HCT116 (cell line): Measurements from ENCODE around the gene HYI. TPM values are rescaled to one million over a fixed set of nuclear protein-coding genes. Genes with fewer than 3 reads are reported as not detected.

ENCODE experiments used
- ATAC-seq: fragments of 200-7000 bp; cut with Tn5 transposase; 2 replicates; pipeline ENCODE4 v1.9.1; 2020; ENCODE audit warnings: mild to moderate bottlenecking, moderate library complexity
- BruUV-seq: library from RNA; stranded (reverse); fragments of 400-500 nt; replicated peaks from 2 replicates; lab custom pipeline; 2021; lab: Mats Ljungman, UMichigan
- CTCF ChIA-PET: fragments of 300-600 bp; sonication (Branson Sonifier 250); formaldehyde crosslinking; loops from one replicate; lab custom pipeline; 2021; ENCODE audit warnings: antibody characterized with exemption; lab: Charles Lee
- POLR2A ChIA-PET: fragments of 300-600, 350-600 bp; sonication (Branson Sonifier 250); formaldehyde crosslinking; loops from one replicate; lab custom pipeline; 2021; ENCODE audit warnings: antibody characterized with exemption; lab: Charles Lee
- RAD21 ChIA-PET, 2 experiments: fragments of 300-600 bp; sonication (Branson Sonifier 250); formaldehyde crosslinking; loops; one replicate each; lab custom pipeline; 2023; ENCODE audit warnings: low total read pairs in 2 of 2; ENCODE audit not compliant: uncharacterized antibody in 2 of 2, unreplicated experiment in 2 of 2, low non-redundant PET in 1 of 2; lab: Charles Lee
- DNase-seq: peaks from one replicate; pipeline ENCODE4 v3.0.0-alpha.2; 2010; ENCODE audit warnings: low read depth, low spot score
- H2AFZ ChIP-seq: fragments of 200-600 bp; shearing (Covaris generic), sonication (generic); 2 replicates; pipeline ENCODE4 v1.6.1; 2017; ENCODE audit warnings: low read depth, mixed run types, mixed read lengths, antibody characterized with exemption, low read length; ENCODE audit not compliant: poor library complexity, severe bottlenecking
- H3K27ac ChIP-seq: 2 replicates; pipeline ENCODE4 v1.5.1; 2012; ENCODE audit warnings: low read depth, low read length
- H3K27me3 ChIP-seq: fragments of 200-600 bp; sonication (generic); 2 replicates; pipeline ENCODE4 v1.6.1; 2016; ENCODE audit warnings: mixed run types, low read length, mixed read lengths; ENCODE audit not compliant: insufficient read depth
- H3K36me3 ChIP-seq, 2 experiments: fragments of 200-500 bp in 1 of 2; fragments of 200-600 bp in 1 of 2; sonication (Bioruptor generic) in 1 of 2; sonication (generic) in 1 of 2; 2 replicates each; pipeline versions ENCODE4 v1.5.1 to v1.6.1; 2014 to 2016; ENCODE audit warnings: low read length in 2 of 2, inconsistent platforms in 1 of 2, mixed read lengths in 1 of 2, mixed run types in 1 of 2; ENCODE audit not compliant: insufficient read depth in 2 of 2, control insufficient read depth in 1 of 2
- H3K4me1 ChIP-seq, 2 experiments: fragments of 200-600 bp in 1 of 2; sonication (generic) in 1 of 2; 2 replicates each; pipeline versions ENCODE4 v1.5.1 to v1.6.1; 2012 to 2017; ENCODE audit warnings: low read length in 2 of 2, inconsistent platforms in 1 of 2, mild to moderate bottlenecking in 1 of 2, mixed read lengths in 1 of 2, mixed run types in 1 of 2, moderate library complexity in 1 of 2; ENCODE audit not compliant: insufficient read depth in 2 of 2, control insufficient read depth in 1 of 2
- H3K4me2 ChIP-seq: fragments of 200-600 bp; sonication (generic); 2 replicates; pipeline ENCODE4 v1.6.1; 2017; ENCODE audit warnings: mixed run types, low read length, mixed read lengths
- H3K4me3 ChIP-seq, 2 experiments: fragments of 200-600 bp in 1 of 2; sonication (generic) in 1 of 2; replicated peaks in 1 of 2; 2 replicates each; pipeline ENCODE4 v1.5.1; 2011 to 2016; ENCODE audit warnings: low read length in 2 of 2, control low read depth in 1 of 2, low read depth in 1 of 2, mild to moderate bottlenecking in 1 of 2, mixed read lengths in 1 of 2, mixed run types in 1 of 2
- H3K79me2 ChIP-seq: fragments of 200-600 bp; sonication (generic); 2 replicates; pipeline ENCODE4 v1.6.1; 2017; ENCODE audit warnings: mild to moderate bottlenecking, mixed run types, low read length, moderate library complexity, mixed read lengths; ENCODE audit not compliant: insufficient read depth
- H3K9ac ChIP-seq: fragments of 200-600 bp; sonication (generic); 2 replicates; pipeline ENCODE4 v1.6.1; 2016; ENCODE audit warnings: low read length, mixed read lengths
- H3K9me2 ChIP-seq: fragments of 200-600 bp; sonication (generic), shearing (Covaris generic); 2 replicates; pipeline ENCODE4 v1.6.1; 2017; ENCODE audit warnings: mixed run types, mild to moderate bottlenecking, moderate library complexity; ENCODE audit not compliant: insufficient read depth
- H3K9me3 ChIP-seq, 2 experiments: fragments of 200-500 bp in 1 of 2; fragments of 200-600 bp in 1 of 2; sonication (Bioruptor generic) in 1 of 2; sonication (generic) in 1 of 2; 2 replicates each; pipeline ENCODE4 v1.6.1; 2014 to 2017; ENCODE audit warnings: low read length in 2 of 2, mixed read lengths in 2 of 2, inconsistent platforms in 1 of 2, low read depth in 1 of 2, mild to moderate bottlenecking in 1 of 2, mixed run types in 1 of 2, moderate library complexity in 1 of 2; ENCODE audit not compliant: control insufficient read depth in 1 of 2, insufficient read depth in 1 of 2
- H4K20me1 ChIP-seq: fragments of 200-600 bp; sonication (generic), shearing (Covaris generic); 2 replicates; pipeline ENCODE4 v1.6.1; 2017; ENCODE audit warnings: mixed run types, mild to moderate bottlenecking, moderate library complexity; ENCODE audit not compliant: insufficient read depth
- CBX3 ChIP-seq: IDR thresholded peaks from 2 replicates; pipeline ENCODE4 v1.6.1; 2012; ENCODE audit warnings: low read depth
- CEBPB ChIP-seq: IDR thresholded peaks from 2 replicates; pipeline ENCODE4 v1.6.1; 2012; ENCODE audit warnings: low read depth
- EGR1 ChIP-seq: IDR thresholded peaks from 2 replicates; pipeline ENCODE4 v1.6.1; 2012; ENCODE audit warnings: low read depth
- ELF1 ChIP-seq: IDR thresholded peaks from 2 replicates; pipeline ENCODE4 v1.6.1; 2012; ENCODE audit warnings: low read depth, borderline replicate concordance
- EZH2phosphoT487 ChIP-seq: fragments of 200-600 bp; IDR thresholded peaks from 2 replicates; pipeline ENCODE4 v1.6.1; 2018; ENCODE audit warnings: antibody characterized with exemption, borderline replicate concordance
- FOSL1 ChIP-seq: IDR thresholded peaks from 2 replicates; pipeline ENCODE4 v1.6.1; 2012; ENCODE audit warnings: low read depth
- JUND ChIP-seq: IDR thresholded peaks from 2 replicates; pipeline ENCODE4 v1.6.1; 2012
- POLR2A ChIP-seq: IDR thresholded peaks from 2 replicates; pipeline ENCODE4 v1.7.0; 2011; ENCODE audit warnings: borderline replicate concordance; ENCODE audit not compliant: insufficient read depth, insufficient read length; ENCODE audit errors: extremely low read depth
- RAD21 ChIP-seq: IDR thresholded peaks from 2 replicates; pipeline ENCODE4 v1.6.1; 2012; ENCODE audit warnings: low read depth, mild to moderate bottlenecking
- SIN3A ChIP-seq: IDR thresholded peaks from 2 replicates; pipeline ENCODE4 v1.6.1; 2012; ENCODE audit warnings: low read depth
- SP1 ChIP-seq: IDR thresholded peaks from 2 replicates; pipeline ENCODE4 v1.6.1; 2012; ENCODE audit warnings: low read depth
- SRF ChIP-seq: IDR thresholded peaks from 2 replicates; pipeline ENCODE4 v1.6.1; 2012; ENCODE audit warnings: low read depth
- TCF7L2 ChIP-seq: IDR thresholded peaks from 2 replicates; pipeline ENCODE4 v1.7.0; 2011; ENCODE audit warnings: borderline replicate concordance, inconsistent platforms; ENCODE audit not compliant: insufficient read depth, insufficient read length; ENCODE audit errors: extremely low read depth
- YY1 ChIP-seq: IDR thresholded peaks from 2 replicates; pipeline ENCODE4 v1.6.1; 2011; ENCODE audit warnings: low read length, low read depth, moderate library complexity, mild to moderate bottlenecking; ENCODE audit not compliant: insufficient replicate concordance; ENCODE audit errors: extremely low read depth
- ZBTB33 ChIP-seq: IDR thresholded peaks from 2 replicates; pipeline ENCODE4 v1.6.1; 2011; ENCODE audit warnings: mild to moderate bottlenecking, low read length, moderate library complexity; ENCODE audit not compliant: insufficient replicate concordance; ENCODE audit errors: extremely low read depth
- ZNF274 ChIP-seq: fragments of 200-500 bp; sonication (Bioruptor generic); IDR thresholded peaks from 2 replicates; pipeline ENCODE4 v1.6.1; 2014; ENCODE audit warnings: mild to moderate bottlenecking, low read depth, low read length, inconsistent platforms
- intact Hi-C: fragments of 100-400 bp; cut with micrococcal nuclease; formaldehyde crosslinking; loops from 2 replicates; pipeline ENCODE4 v1.10.0; 2022
- total RNA-seq: library from RNA; stranded (reverse); gene quantifications from one replicate; pipeline ENCODE4 v1.2.1, GENCODE V29; 2021; ENCODE audit not compliant: unreplicated experiment
- TF ChIP-seq, protein P1 (sequence below): IDR thresholded peaks from 2 replicates; pipeline ENCODE4 v1.6.1; 2012
- TF ChIP-seq, protein P2 (sequence below): IDR thresholded peaks from 2 replicates; pipeline ENCODE4 v1.6.1; 2012

The HYI gene
- total RNA-seq, 1 experiment from 2014 or later: 13.9 TPM

DNA sequence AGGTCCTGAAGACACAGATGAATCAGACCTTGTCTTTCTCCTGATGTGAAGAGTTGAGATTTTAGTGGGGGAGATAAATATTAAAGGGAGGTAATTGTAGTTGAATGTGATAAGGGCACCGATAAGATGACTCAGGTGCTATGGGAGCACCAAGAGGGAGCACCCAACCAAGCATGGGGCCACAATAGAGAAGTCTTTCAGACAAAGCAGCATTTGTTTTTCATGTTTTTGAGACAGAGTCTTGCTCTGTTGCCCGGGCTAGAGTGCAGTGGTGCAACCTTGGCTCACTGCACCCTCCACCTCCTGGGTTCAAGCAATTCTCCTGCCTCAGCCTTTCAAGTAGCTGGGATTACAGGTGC is 47.9 kb downstream of the HYI start (continued):
- TF ChIP-seq RAD21 (no peak), JUND (no peak), EZH2phosphoT487 (no peak), SIN3A (no peak), ZBTB33 (no peak), CEBPB (no peak)
- TF ChIP-seq, protein P1, sequence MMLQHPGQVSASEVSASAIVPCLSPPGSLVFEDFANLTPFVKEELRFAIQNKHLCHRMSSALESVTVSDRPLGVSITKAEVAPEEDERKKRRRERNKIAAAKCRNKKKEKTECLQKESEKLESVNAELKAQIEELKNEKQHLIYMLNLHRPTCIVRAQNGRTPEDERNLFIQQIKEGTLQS: no peak

- ChIA-PET RAD21 (no interaction called here), CTCF (no interaction called here), POLR2A (no interaction called here)
- no peak overlapping the region for H3K4me2 ChIP-seq
- ATAC-seq (no peak), DNase-seq (no peak)
- H3K9ac ChIP-seq: no peak overlapping the region
- H3K27me3 ChIP-seq: no peaks in the 10 kb centered on the region
- H3K36me3 ChIP-seq: peaks cover 9 to 23% of the 10 kb centered on the region in 2 experiments; a peak in 2 of 4 replicates
- no peaks in the 10 kb centered on the region for H4K20me1 ChIP-seq
- no peak overlapping the region for H2AFZ ChIP-seq
- H3K9me2 ChIP-seq: no peaks in the 10 kb centered on the region
- H3K9me3 ChIP-seq: no peaks in the 10 kb centered on the region
- no peaks in the 10 kb centered on the region for H3K79me2 ChIP-seq
- no peaks in the 10 kb centered on the region for H3K4me1 ChIP-seq
- TF ChIP-seq ZNF274 (no peak), EZH2phosphoT487 (no peak), CBX3 (no peak), TCF7L2 (no peak), ELF1 (no peak), POLR2A (no peak), EGR1 (no peak), SRF (no peak), SP1 (no peak), FOSL1 (no peak), RAD21 (no peak), YY1 (no peak), CEBPB (no peak)
- TF ChIP-seq, protein P1: no peak
- TF ChIP-seq, protein P2, sequence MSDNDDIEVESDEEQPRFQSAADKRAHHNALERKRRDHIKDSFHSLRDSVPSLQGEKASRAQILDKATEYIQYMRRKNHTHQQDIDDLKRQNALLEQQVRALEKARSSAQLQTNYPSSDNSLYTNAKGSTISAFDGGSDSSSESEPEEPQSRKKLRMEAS: no peak
- no peak overlapping the region for H3K27ac ChIP-seq
- H3K4me3 ChIP-seq: no peak overlapping the region
- no TSS peak for BruUV-seq
- intact Hi-C loops: no loop called here
Observed at GRCh38 chr1:43405219-43405875, 48.4 kb downstream of the HYI start.
